Right lobe of liver (tissue), 6 donors: ENCODE data around the gene MYL11. TPM values are rescaled to one million over a fixed set of nuclear protein-coding genes. Genes with fewer than 3 reads are reported as not detected.
A peak's percentile ranks its signal among the peaks of the same experiment; 100 is the strongest.
"Not testable (repeated sequence)": the region's sequence is repeated elsewhere in the genome, so short reads cannot be mapped to it uniquely, and the experiment has no call there.

Experiments
- ATAC-seq, 4 donors: fragments of 200-7000 bp; cut with Tn5 transposase; one replicate each; pipeline ENCODE4 v1.9.1; 2020; ENCODE audit warnings: mild to moderate bottlenecking in 4 of 4, moderate library complexity in 4 of 4
- DNase-seq, 3 donors: peaks; one replicate each; pipeline ENCODE4 v3.0.0-alpha.2; 2020
- H3K27ac ChIP-seq, 3 donors: fragments of 200-600 bp; one replicate each; pipeline ENCODE4 v1.8.0; 2022
- H3K27me3 ChIP-seq, 2 donors: fragments of 200-600 bp; one replicate each; pipeline ENCODE4 v1.8.0; 2022
- H3K36me3 ChIP-seq, 4 donors: fragments of 200-600 bp; sonication (generic) in 1 of 4; one replicate each; pipeline versions ENCODE4 v1.5.1 to v1.8.0; 2017 to 2022; ENCODE audit warnings: control low read depth in 1 of 4
- H3K4me1 ChIP-seq, 4 donors: fragments of 200-600 bp; sonication (generic) in 1 of 4; one replicate each; pipeline versions ENCODE4 v1.5.1 to v1.8.0; 2017 to 2022; ENCODE audit warnings: control low read depth in 1 of 4
- H3K4me3 ChIP-seq, 3 donors: fragments of 200-600 bp; one replicate each; pipeline ENCODE4 v1.8.0; 2022
- H3K9me3 ChIP-seq, 4 donors: fragments of 200-600 bp; sonication (generic) in 1 of 4; one replicate each; pipeline versions ENCODE4 v1.5.1 to v1.8.0; 2017 to 2022; ENCODE audit warnings: control low read depth in 1 of 4
- POLR2A ChIP-seq: fragments of 450-650 bp; IDR thresholded peaks from one replicate; pipeline ENCODE4 v1.6.1; 2017; ENCODE audit warnings: antibody characterized with exemption, mild to moderate bottlenecking
- WGBS: methylation state at CpG from one replicate; pipeline ENCODE4 v1.1.6; 2018; ENCODE audit warnings: low coverage, low lambda C conversion rate; ENCODE audit not compliant: insufficient coverage; ENCODE audit errors: missing lambda C conversion rate; 5-methylcytosine and 5-hydroxymethylcytosine counted together
- intact Hi-C, 2 donors: fragments of 100-400 bp; cut with DNase I; formaldehyde crosslinking; loops; one replicate each; pipeline versions ENCODE4 v1.11.2 to v1.14.1; 2022
- total RNA-seq, 6 experiments: library from RNA; depleted of rRNA in 2 of 6; stranded (reverse); fragments of >200 nt in 2 of 6; fragmentation: NEBNext Ultra II Directional in 3 of 6; extraction: Animal tissue kit (Norgen Biotek cat#: 25700) in 3 of 6; gene quantifications; one replicate each; pipeline versions ENCODE4 v1.1.0 to v1.2.4, GENCODE V29; 2016 to 2023
- TF ChIP-seq, protein P1 (sequence below), 4 donors: fragments of 200-600 bp in 3 of 4; fragments of 450-650 bp in 1 of 4; IDR thresholded peaks; one replicate each; pipeline versions ENCODE4 v1.5.1 to v1.8.0; 2016 to 2022; ENCODE audit warnings: antibody characterized with exemption in 4 of 4, mild to moderate bottlenecking in 2 of 4
- donor health status: DM: no; HTN: yes; CAD: no.
- donor health status: DM: no; HTN: no; CAD: no.
- donor health status: DM: no; HTN: no; CAD: no.
- donor health status: DM: no; HTN: yes; CAD: no.
- donor health status: DM: no; HTN: yes; CAD: no.

The MYL11 gene
- total RNA-seq, 6 experiments from 2014 or later: 1.4 TPM; not detected in 5

DNA sequence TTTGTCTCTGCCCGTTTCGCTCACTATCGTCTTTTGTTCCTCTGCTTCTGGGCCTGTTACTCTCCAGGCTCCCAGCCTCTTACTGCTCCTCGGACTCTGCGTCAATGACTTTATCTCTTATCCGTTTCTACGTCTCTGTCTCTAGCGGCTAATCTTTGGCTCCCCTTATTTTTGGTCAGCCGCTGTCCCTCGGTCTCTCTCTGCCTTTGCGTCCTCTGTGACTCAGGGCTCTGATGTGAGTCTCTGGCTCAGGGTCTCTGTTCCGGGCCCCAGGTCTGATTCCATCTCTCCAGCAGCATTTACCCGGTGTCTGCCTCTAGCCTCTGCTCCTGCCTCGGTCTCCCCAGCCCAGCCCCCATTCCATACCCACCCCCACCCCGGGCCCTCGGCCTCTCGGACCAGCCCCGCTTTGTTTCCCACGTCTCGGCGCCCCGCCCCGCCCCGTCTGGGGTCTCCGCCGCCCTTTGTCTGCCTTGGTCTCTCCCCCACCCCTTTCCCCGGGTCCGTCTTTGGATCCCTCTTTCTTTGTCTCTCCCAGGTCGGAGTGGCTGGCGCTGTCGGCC lies 20.1 kb downstream of the MYL11 start:
- no peak for TF ChIP-seq POLR2A
- TF ChIP-seq, protein P1, sequence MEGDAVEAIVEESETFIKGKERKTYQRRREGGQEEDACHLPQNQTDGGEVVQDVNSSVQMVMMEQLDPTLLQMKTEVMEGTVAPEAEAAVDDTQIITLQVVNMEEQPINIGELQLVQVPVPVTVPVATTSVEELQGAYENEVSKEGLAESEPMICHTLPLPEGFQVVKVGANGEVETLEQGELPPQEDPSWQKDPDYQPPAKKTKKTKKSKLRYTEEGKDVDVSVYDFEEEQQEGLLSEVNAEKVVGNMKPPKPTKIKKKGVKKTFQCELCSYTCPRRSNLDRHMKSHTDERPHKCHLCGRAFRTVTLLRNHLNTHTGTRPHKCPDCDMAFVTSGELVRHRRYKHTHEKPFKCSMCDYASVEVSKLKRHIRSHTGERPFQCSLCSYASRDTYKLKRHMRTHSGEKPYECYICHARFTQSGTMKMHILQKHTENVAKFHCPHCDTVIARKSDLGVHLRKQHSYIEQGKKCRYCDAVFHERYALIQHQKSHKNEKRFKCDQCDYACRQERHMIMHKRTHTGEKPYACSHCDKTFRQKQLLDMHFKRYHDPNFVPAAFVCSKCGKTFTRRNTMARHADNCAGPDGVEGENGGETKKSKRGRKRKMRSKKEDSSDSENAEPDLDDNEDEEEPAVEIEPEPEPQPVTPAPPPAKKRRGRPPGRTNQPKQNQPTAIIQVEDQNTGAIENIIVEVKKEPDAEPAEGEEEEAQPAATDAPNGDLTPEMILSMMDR (IDR thresholded peaks at IDR 0.05): no peak
- Histone ChIP-seq H3K9me3 (no peaks in the 10 kb centered on the region), H3K4me3 (peak overlapping the region; percentile 80 to 96 (median 82)), H3K36me3 (peaks cover 0 to 4% (median 0%) of the 10 kb centered on the region in 4 donors), H3K27me3 (no peaks in the 10 kb centered on the region), H3K4me1 (peaks cover 0 to 15% (median 0%) of the 10 kb centered on the region in 4 donors), H3K27ac (peak overlapping the region; percentile 44 to 67 (median 59))
- intact Hi-C loops: no loop called here
- ATAC-seq (peak in 2 of 4 donors; percentile 8 to 10), DNase-seq (no peak)
- WGBS: 12% methylated on average over 31 of the region's 31 CpGs

DNA sequence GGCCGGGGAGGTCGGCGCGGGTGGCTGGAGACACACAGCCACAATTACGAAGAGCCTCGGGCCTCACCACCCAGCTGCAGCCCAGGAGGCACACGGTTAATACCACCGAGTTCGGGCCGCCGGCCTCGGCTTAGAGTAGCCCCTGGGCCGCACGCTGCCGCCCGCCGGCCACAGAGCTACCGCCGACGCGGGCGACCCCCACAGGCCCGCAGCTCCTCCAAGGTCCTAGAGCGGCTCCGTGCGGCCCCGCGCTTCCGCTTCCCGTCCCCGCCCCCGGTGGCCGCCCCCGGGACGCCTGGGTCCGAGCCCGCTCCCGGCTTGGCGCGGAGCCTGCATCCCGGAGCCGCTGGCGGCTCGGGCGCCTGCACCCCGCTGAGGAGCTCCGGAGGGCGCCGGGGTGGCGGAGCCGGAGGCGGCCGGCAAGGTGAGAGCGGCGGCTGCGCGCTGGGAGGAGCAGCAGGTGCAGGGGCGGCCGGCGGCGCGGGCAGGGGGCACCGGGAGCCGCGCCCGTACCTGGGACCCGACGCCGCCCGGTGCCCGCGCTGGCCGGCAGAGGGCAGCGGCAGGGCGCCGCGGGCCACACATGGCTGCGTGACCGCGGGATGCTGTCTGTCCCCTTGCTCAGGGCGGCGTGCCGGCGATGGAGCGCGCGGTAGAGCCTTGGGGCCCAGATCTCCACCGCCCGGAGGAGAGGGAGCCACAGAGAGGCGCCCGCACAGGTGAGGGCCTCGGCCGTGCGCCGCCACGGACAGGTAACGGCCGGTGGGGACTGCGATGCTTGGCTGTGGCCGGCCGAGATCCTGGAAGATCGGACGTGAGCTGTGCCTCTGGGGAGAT lies 20.8 kb downstream of the MYL11 start, which contains the start of gene ZNF48:
Gene ZNF48 (plus strand): TSS at position 266 of the 837 bp plus-strand sequence. CDS start 375 bp downstream, at position 641.
- WGBS: under 1% methylated on average over 31 of the region's 103 CpGs
- Histone ChIP-seq H3K4me1 (peaks cover 0 to 20% (median 0%) of the 10 kb centered on the region in 4 donors), H3K27ac (peak within 1 kb of the TSS; percentile 44 to 67 (median 59)), H3K36me3 (peaks cover 0 to 4% (median 0%) of the 10 kb centered on the region in 4 donors), H3K9me3 (no peaks in the 10 kb centered on the region), H3K4me3 (peak within 1 kb of the TSS; percentile 80 to 96 (median 82)), H3K27me3 (no peaks in the 10 kb centered on the region)
- intact Hi-C loops: no loop called here
- TF ChIP-seq POLR2A: peak; percentile 55
- TF ChIP-seq, protein P1 (IDR thresholded peaks at IDR 0.05): peak in 3 of 4 donors; percentile 15 to 73 (median 70)
- ATAC-seq (peak; percentile 87 to 96 (median 93)), DNase-seq (peak; percentile 90 to 92 (median 92))

DNA sequence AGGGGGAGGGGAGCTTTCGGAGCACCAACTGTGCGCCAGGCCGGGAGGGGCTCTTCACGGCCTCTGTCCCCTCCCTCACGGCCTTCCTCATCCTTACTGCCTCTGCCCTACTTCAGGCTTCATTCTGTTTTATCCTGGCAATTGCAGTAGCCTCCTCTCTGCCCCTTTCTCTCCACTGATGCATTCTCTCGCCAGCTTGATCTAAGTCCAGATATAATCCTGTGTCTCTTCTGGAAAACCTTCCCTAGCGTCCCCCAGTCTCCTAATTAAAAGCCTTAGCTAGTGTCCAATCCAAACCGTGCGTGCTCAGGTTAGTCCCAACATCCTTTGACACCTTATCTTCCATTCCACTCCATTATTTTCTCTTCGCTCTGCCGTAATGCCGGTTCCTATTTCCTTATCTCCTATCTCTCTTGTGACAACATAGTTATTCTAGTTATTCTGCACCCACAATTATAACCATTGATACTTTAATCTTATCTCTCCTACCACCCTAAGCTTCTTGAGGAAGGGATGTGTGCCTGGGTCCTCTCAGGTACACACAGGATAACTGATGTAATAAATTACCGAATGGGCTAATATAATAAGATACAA lies 21.5 kb downstream of the MYL11 start:
- 12% methylated on average over 8 of the region's 13 CpGs for WGBS
- intact Hi-C loops: no loop called here
- Histone ChIP-seq H3K27ac (peak overlapping the region in 2 of 3 donors; percentile 59 to 67), H3K4me3 (peak overlapping the region; percentile 80 to 96 (median 82)), H3K36me3 (peaks cover 0 to 4% (median 0%) of the 10 kb centered on the region in 4 donors), H3K27me3 (no peaks in the 10 kb centered on the region), H3K9me3 (no peaks in the 10 kb centered on the region), H3K4me1 (peaks cover 0 to 23% (median under 1%) of the 10 kb centered on the region in 4 donors)
- no peak for ATAC-seq
- no peak for DNase-seq
- TF ChIP-seq, protein P1 (IDR thresholded peaks at IDR 0.05): no peak
- TF ChIP-seq POLR2A: no peak

DNA sequence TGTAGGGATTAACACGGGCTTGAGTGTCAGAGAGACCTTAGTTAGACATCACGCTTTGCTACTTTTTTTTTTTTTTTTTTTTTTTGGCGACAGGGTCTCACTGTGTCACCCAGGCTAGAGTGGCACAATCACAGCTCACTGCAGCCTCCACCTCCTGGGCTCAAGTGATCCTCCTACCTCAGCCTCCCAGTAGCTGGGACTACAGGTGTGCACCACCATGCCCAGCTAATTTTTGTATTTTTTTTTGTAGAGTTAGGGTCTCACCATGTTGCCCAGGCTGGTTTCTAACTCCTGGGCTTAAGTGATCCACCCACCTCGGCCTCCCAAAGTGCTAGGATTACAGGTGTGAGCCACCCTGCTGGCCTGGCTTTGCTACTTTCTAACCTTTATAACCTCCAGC lies 22.0 kb downstream of the MYL11 start:
- H3K9me3 ChIP-seq, DNase-seq, H3K4me3 ChIP-seq, H3K36me3 ChIP-seq, ATAC-seq, H3K27me3 ChIP-seq, intact Hi-C loops: not testable (repeated sequence)
- peaks cover 0 to 29% (median 4%) of the 10 kb centered on the region in 4 donors for H3K4me1 ChIP-seq
- H3K27ac ChIP-seq: peak overlapping the region in 1 of 3 donors; percentile 59
- 59% methylated on average over 4 of the region's 4 CpGs for WGBS
